HEK293 (cell line): ENCODE data around the gene WAC.
A peak's percentile ranks its signal among the peaks of the same experiment; 100 is the strongest.

Experiments
- ZBTB21 ChIP-seq: fragments of 450-650 bp; formaldehyde crosslinking; IDR thresholded peaks from 2 replicates; pipeline ENCODE4 v1.5.1; 2017; ENCODE audit warnings: missing biosample characterization, missing genetic modification characterization
- ZNF501 ChIP-seq: fragments of 450-650 bp; formaldehyde crosslinking; IDR thresholded peaks from 2 replicates; pipeline ENCODE4 v1.5.1; 2016; ENCODE audit warnings: missing biosample characterization, missing genetic modification characterization
- ZNF555 ChIP-seq: fragments of 450-650 bp; formaldehyde crosslinking; conservative IDR thresholded peaks from 2 replicates; pipeline ENCODE4 v1.5.1; 2017; ENCODE audit warnings: missing biosample characterization, mild to moderate bottlenecking, missing genetic modification characterization, inconsistent platforms
- TF ChIP-seq, protein P1 (sequence below): fragments of 450-650 bp; formaldehyde crosslinking; IDR thresholded peaks from 2 replicates; pipeline ENCODE4 v1.5.1; 2016; ENCODE audit warnings: missing biosample characterization, missing genetic modification characterization
- TF ChIP-seq, protein P2 (sequence below): fragments of 450-650 bp; IDR thresholded peaks from 2 replicates; pipeline ENCODE4 v1.5.1; 2018; ENCODE audit warnings: missing biosample characterization, mild to moderate bottlenecking, missing genetic modification characterization

DNA sequence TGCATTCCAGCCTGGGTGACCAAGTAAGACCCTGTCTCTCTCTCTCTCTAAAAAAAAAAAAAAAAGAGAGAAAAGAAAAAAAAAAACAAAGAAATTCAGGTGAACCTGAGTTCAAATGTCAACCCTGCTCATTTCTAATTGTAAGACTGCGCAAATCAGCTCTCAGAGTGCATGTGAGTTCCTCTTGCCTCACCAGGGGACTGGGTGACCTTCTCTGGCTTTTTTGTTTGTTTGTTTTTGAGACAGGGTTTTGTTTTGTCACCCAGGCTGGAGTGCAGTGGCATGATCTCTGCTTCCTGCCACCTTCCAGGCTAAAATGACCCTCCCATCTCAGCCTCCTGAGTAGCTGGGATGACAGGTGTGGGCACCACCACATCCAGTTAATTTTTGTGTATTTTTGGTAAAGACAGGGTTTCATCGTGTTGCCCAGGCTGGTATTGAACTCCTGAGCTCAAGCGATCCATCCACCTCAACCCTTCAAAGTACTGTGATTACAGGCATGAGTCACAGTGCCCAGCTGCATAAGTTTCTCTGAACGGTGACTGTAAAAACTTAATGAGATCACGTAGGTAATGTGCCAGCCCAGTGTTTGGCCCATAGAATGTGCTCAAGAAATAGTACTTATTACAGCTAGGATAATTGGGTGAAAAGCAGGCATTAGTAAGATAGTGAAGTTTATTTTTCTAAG, 99.1 kb downstream of the WAC start:
- no peak for TF ChIP-seq ZBTB21 (tag by site-specific recombination)
- TF ChIP-seq, protein P1, sequence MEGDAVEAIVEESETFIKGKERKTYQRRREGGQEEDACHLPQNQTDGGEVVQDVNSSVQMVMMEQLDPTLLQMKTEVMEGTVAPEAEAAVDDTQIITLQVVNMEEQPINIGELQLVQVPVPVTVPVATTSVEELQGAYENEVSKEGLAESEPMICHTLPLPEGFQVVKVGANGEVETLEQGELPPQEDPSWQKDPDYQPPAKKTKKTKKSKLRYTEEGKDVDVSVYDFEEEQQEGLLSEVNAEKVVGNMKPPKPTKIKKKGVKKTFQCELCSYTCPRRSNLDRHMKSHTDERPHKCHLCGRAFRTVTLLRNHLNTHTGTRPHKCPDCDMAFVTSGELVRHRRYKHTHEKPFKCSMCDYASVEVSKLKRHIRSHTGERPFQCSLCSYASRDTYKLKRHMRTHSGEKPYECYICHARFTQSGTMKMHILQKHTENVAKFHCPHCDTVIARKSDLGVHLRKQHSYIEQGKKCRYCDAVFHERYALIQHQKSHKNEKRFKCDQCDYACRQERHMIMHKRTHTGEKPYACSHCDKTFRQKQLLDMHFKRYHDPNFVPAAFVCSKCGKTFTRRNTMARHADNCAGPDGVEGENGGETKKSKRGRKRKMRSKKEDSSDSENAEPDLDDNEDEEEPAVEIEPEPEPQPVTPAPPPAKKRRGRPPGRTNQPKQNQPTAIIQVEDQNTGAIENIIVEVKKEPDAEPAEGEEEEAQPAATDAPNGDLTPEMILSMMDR (tag by site-specific recombination): no peak
- TF ChIP-seq, protein P2, sequence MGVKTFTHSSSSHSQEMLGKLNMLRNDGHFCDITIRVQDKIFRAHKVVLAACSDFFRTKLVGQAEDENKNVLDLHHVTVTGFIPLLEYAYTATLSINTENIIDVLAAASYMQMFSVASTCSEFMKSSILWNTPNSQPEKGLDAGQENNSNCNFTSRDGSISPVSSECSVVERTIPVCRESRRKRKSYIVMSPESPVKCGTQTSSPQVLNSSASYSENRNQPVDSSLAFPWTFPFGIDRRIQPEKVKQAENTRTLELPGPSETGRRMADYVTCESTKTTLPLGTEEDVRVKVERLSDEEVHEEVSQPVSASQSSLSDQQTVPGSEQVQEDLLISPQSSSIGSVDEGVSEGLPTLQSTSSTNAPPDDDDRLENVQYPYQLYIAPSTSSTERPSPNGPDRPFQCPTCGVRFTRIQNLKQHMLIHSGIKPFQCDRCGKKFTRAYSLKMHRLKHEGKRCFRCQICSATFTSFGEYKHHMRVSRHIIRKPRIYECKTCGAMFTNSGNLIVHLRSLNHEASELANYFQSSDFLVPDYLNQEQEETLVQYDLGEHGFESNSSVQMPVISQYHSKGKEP: 0 out of 2 replicates have a peak, but pooled peaks have one; percentile 25
- TF ChIP-seq ZNF555 (tag by site-specific recombination): no peak
- TF ChIP-seq ZNF501 (tag by site-specific recombination): no peak
